Activated T-helper 2 cell treated with anti-CD3 and anti-CD28 coated beads, Interferon-gamma antibody, Interleukin-2, Interleukin-4, amounts not matched to agents 10 μg/mL and 5 μg/mL and 100 μg/mL, durations not matched to agents 14 hours and 24 hours and 36 hours (primary cell): ENCODE data around the gene B3GAT1. TPM values are rescaled to one million over a fixed set of nuclear protein-coding genes. Genes with fewer than 3 reads are reported as not detected.

Experiments used
- DNase-seq: peaks from one replicate; pipeline ENCODE4 v3.0.0; 2021; ENCODE audit warnings: low spot score
- H3K27ac Mint-ChIP-seq: one replicate; pipeline ENCODE4 v1.8.0; 2021; ENCODE audit warnings: mixed read lengths
- H3K27me3 Mint-ChIP-seq: one replicate; pipeline ENCODE4 v1.8.0; 2021; ENCODE audit warnings: low read depth, mixed read lengths
- H3K36me3 Mint-ChIP-seq: one replicate; pipeline ENCODE4 v1.8.0; 2021; ENCODE audit warnings: low read depth, mixed read lengths
- H3K4me1 Mint-ChIP-seq: one replicate; pipeline ENCODE4 v1.8.0; 2021; ENCODE audit warnings: low read depth, mixed read lengths
- H3K4me3 Mint-ChIP-seq: one replicate; pipeline ENCODE4 v1.8.0; 2021; ENCODE audit warnings: low read depth, mild to moderate bottlenecking, moderate library complexity, mixed read lengths
- H3K9me3 Mint-ChIP-seq: one replicate; pipeline ENCODE4 v1.8.0; 2021; ENCODE audit warnings: mixed read lengths
- intact Hi-C: fragments of 100-400 bp; cut with micrococcal nuclease; formaldehyde crosslinking; loops from one replicate; pipeline ENCODE4 v1.15.1; 2023
- total RNA-seq: library from RNA; stranded (reverse); gene quantifications from 2 replicates; pipeline ENCODE4 v1.2.3, GENCODE V29; 2022

The B3GAT1 gene
- total RNA-seq, 1 donor from 2014 or later = 0.27 TPM

DNA sequence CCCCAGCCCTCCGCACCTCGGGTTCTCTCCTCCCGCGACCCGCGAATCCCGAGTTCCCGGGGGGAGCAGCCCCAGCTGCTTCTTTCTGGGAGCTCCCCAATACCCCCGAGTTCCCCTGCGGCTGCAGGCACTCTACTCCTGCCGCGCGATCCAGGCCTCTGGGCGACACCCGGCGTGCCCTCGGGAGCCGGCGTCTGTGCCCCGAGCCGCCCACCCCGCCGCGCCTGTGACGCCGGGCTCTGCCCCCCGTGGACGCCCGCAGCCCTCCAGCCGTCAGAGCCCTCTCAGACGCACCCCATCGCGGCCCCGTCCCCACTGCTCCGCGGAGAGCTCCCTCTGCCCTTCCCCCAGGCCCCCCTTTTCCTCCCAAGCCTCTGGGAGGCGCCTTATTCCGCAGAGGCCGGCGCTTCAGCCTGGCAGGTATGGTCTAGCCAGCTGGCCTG, 79.8 kb downstream of the B3GAT1 start:
- H3K27me3 Mint-ChIP-seq = peaks cover 50% of the 10 kb centered on the region
- intact Hi-C loops = loop anchor here (5.0 kb wide), 1 partner anchor 405 kb away; no protein-coding TSS in a partner anchor
- H3K4me1 Mint-ChIP-seq = peaks cover 9% of the 10 kb centered on the region
- H3K4me3 Mint-ChIP-seq = peak overlapping the region; percentile 71
- H3K36me3 Mint-ChIP-seq = no peaks in the 10 kb centered on the region
- H3K9me3 Mint-ChIP-seq = no peaks in the 10 kb centered on the region
- no peak for DNase-seq
- H3K27ac Mint-ChIP-seq = no peak overlapping the region

DNA sequence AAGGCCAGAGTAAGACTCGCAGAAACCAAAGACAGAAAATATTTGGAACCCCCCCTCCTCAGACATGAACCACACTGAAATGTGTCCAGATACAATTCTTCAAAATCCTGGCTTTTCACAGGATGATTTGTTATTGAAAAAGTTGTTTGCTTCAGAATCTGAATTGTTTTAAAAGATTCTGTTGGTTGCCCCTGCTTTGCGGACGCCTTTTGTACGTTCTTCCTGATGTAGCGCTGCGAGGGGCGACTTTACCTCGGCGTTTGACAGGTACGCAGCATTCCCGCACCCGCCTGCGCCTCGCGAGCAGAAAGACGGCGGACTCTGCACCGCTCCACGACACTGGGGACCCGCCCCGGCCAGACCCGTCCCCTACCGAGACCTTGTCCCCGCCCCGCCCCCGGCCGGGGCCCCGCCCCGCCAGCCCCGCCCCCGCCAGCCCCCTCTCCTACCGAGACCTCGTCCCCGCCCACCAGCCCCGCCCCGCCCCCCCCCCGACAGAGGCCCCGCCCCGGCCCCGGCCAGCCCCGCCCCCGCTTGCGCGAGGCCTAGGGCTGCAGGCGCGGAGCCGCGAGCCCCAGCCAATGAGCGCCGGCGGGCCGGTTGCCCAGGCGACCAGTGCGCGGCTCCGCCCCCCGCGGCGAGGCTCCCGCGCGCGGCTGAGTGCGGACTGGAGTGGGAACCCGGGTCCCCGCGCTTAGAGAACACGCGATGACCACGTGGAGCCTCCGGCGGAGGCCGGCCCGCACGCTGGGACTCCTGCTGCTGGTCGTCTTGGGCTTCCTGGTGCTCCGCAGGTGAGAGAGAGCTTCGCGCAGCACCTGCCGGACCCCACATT, 80.5 kb downstream of the B3GAT1 start, which contains the start of gene GLB1L2:
GLB1L2 (plus strand) TSS at position 635 of the 835 bp plus-strand sequence; CDS start at position 709, 74 bp downstream.
- no peak within 1 kb of the TSS for H3K27ac Mint-ChIP-seq
- no peaks in the 10 kb centered on the region for H3K9me3 Mint-ChIP-seq
- peak within 1 kb of the TSS; percentile 77 for H3K4me3 Mint-ChIP-seq
- H3K36me3 Mint-ChIP-seq = no peaks in the 10 kb centered on the region
- DNase-seq = peak; percentile 78
- intact Hi-C loops = loop anchor here (1.0 to 5.0 kb wide), 3 partner anchors 56 to 404 kb away; partner anchors contain the start of genes ACAD8 and THYN1
- H3K27me3 Mint-ChIP-seq = peaks cover 50% of the 10 kb centered on the region
- H3K4me1 Mint-ChIP-seq = peaks cover 9% of the 10 kb centered on the region

DNA sequence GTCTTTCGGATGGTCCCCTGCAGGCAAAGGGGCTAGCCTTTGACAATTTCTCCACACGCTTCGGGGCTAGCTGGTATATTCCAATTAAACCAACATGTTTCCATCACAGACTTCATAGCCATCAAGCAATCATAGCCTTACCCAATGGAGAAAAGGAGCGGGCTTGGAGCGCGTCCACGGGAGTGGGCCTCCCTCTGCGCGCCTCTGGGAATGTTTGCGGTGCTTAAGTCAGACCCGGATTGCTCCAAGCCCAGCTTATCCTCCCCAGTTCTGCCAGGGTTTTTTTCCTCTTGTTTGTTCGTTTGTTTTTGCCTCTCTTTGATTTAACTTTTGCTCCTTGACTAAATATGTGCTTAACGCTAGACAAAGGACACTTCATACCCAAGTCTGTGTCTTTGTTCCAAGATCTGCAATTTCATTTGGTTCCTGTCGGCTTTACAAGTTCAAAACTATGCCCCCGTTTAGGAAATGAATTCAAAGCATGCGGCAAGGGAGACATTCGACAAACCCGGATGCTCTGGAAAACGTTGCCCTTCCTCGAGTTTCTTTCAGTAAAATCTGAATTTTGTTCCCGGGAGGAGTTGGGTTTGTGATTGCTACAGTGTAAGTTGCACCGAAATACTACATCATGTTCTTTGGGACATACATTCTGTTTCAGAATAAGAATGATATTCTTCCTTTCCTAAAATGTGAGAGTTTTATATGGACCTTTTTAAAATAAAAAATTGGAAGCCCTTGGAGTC, 81.3 kb downstream of the B3GAT1 start:
- H3K27ac Mint-ChIP-seq = no peak overlapping the region
- H3K4me1 Mint-ChIP-seq = peaks cover 9% of the 10 kb centered on the region
- no peaks in the 10 kb centered on the region for H3K36me3 Mint-ChIP-seq
- H3K9me3 Mint-ChIP-seq = no peaks in the 10 kb centered on the region
- no peak for DNase-seq
- intact Hi-C loops = loop anchor here (1.0 to 5.0 kb wide), 3 partner anchors 55 to 403 kb away; partner anchors contain the start of genes ACAD8 and THYN1
- peaks cover 50% of the 10 kb centered on the region for H3K27me3 Mint-ChIP-seq
- peak overlapping the region; percentile 77 for H3K4me3 Mint-ChIP-seq

Other genes with a start within 250 kb of the B3GAT1 start
- 98.2 and 99.9 TPM in 2 replicates for gene NCAPD3, start 188.3 kb downstream of the B3GAT1 start, total RNA-seq
- gene VPS26B, start 187.6 kb downstream of the B3GAT1 start, total RNA-seq = 41.7 and 43.8 TPM in 2 replicates
- gene THYN1, start 158.9 kb downstream of the B3GAT1 start, total RNA-seq = 55.6 and 60.8 TPM in 2 replicates
- gene ACAD8, start 158.7 kb downstream of the B3GAT1 start, total RNA-seq = 27.3 and 27.7 TPM in 2 replicates
- gene GLB1L3, start 135.9 kb downstream of the B3GAT1 start, total RNA-seq = 14.5 and 15.4 TPM in 2 replicates
- 3.1 and 4.3 TPM in 2 replicates for gene GLB1L2, start 80.3 kb downstream of the B3GAT1 start, total RNA-seq